A549 (cell line): ENCODE measurements around the gene SETBP1. TPM values are rescaled to one million over a fixed set of nuclear protein-coding genes. Genes with fewer than 3 reads are reported as not detected.

Experiments used
- ATAC-seq, 2 experiments: fragments of 200-7000 bp in 1 of 2; fragments of >200 bp in 1 of 2; cut with Nextera tagmentation in 1 of 2; cut with Tn5 transposase in 1 of 2; 3 replicates each; pipeline versions ENCODE4 v1.8.0 to v1.9.1; 2018 to 2020; ENCODE audit warnings: mild to moderate bottlenecking in 1 of 2, moderate library complexity in 1 of 2
- CTCF ChIA-PET: fragments of 300-600 bp; sonication (Branson Sonifier 250); formaldehyde crosslinking; extraction: SDS; loops from one replicate; lab custom pipeline; 2021; ENCODE audit warnings: antibody characterized with exemption, inconsistent platforms; lab: Yijun Ruan, JAX
- POLR2A ChIA-PET: fragments of 350-600 bp; formaldehyde crosslinking; extraction: SDS; loops from one replicate; lab custom pipeline; 2021; ENCODE audit warnings: antibody characterized with exemption, inconsistent platforms; lab: Yijun Ruan, JAX
- DNase-seq, 2 experiments: peaks; one replicate each; pipeline versions ENCODE4 v3.0.0 to v3.0.0-alpha.2; 2011 to 2016; ENCODE audit warnings: low read depth in 1 of 2, low spot score in 1 of 2
- FAIRE-seq: peaks from 2 replicates; lab custom pipeline; 2011; peaks lifted over from hg19 to GRCh38; lab: Jason Lieb, UNC
- H3K27ac ChIP-seq, 2 experiments: fragments of >200 bp; sonication (Bioruptor Twin); formaldehyde crosslinking; 3 replicates each; pipeline ENCODE4 v1.5.1; 2016 to 2017
- H3K4me1 ChIP-seq: fragments of >200 bp; sonication (Bioruptor Twin); formaldehyde crosslinking; 3 replicates; pipeline ENCODE4 v1.6.1; 2016
- H3K4me2 ChIP-seq: fragments of >200 bp; sonication (Bioruptor Twin); formaldehyde crosslinking; 3 replicates; pipeline ENCODE4 v1.6.1; 2016
- H3K4me3 ChIP-seq: fragments of >200 bp; sonication (Bioruptor Twin); formaldehyde crosslinking; 3 replicates; pipeline ENCODE4 v1.5.1; 2016
- H3K9me3 ChIP-seq: fragments of >200 bp; sonication (Bioruptor Twin); formaldehyde crosslinking; 3 replicates; pipeline ENCODE4 v1.6.1; 2016
- BCL3 ChIP-seq: fragments of >200 bp; sonication (Bioruptor Twin); formaldehyde crosslinking; IDR thresholded peaks from 3 replicates; pipeline ENCODE4 v1.6.1; 2016
- CBX2 ChIP-seq: fragments of 200-600 bp; sonication (generic); IDR thresholded peaks from 2 replicates; pipeline ENCODE4 v1.6.1; 2016; ENCODE audit warnings: low read depth, mild to moderate bottlenecking, borderline replicate concordance
- CEBPB ChIP-seq, 2 experiments: fragments of >200 bp in 1 of 2; sonication (Bioruptor Twin) in 1 of 2; formaldehyde crosslinking in 1 of 2; IDR thresholded peaks; 2 replicates each; pipeline ENCODE4 v1.6.1; 2012 to 2016
- CHD2 ChIP-seq: fragments of 150-350 bp; IDR thresholded peaks from 2 replicates; pipeline ENCODE4 v1.6.1; 2014; ENCODE audit warnings: low read length; ENCODE audit not compliant: partially characterized antibody
- EHMT2 ChIP-seq: fragments of 200-600 bp; sonication (generic); IDR thresholded peaks from 2 replicates; pipeline ENCODE4 v1.6.1; 2016; ENCODE audit warnings: antibody characterized with exemption, low read depth, mild to moderate bottlenecking, moderate library complexity
- GATA3 ChIP-seq: IDR thresholded peaks from 2 replicates; pipeline ENCODE4 v1.6.1; 2012; ENCODE audit warnings: borderline replicate concordance
- HEYL ChIP-seq: fragments of 250-450 bp; sonication (Bioruptor Pico); IDR thresholded peaks from 2 replicates; pipeline ENCODE4 v1.8.0; 2021; ENCODE audit warnings: mild to moderate bottlenecking, moderate library complexity
- JUN ChIP-seq, 2 experiments: fragments of >200 bp; sonication (Bioruptor Twin); formaldehyde crosslinking; IDR thresholded peaks; 2 replicates in 1 of 2; 3 replicates in 1 of 2; pipeline ENCODE4 v1.6.1; 2016 to 2017
- KDM1A ChIP-seq: fragments of 200-600 bp; sonication (generic); IDR thresholded peaks from 2 replicates; pipeline ENCODE4 v1.6.1; 2016; ENCODE audit warnings: low read depth, mild to moderate bottlenecking
- MAZ ChIP-seq: fragments of 150-350 bp; IDR thresholded peaks from 2 replicates; pipeline ENCODE4 v1.6.1; 2014; ENCODE audit warnings: antibody characterized with exemption, low read depth, low read length, borderline replicate concordance
- MYC ChIP-seq: IDR thresholded peaks from 2 replicates; pipeline ENCODE4 v1.6.1; 2012; ENCODE audit warnings: mild to moderate bottlenecking, inconsistent platforms, low read length, improper control_type of control experiment, borderline replicate concordance
- NR3C1 ChIP-seq: fragments of >200 bp; sonication (Bioruptor Twin); formaldehyde crosslinking; IDR thresholded peaks from 3 replicates; pipeline ENCODE4 v1.6.1; 2017
- POLR2AphosphoS2 ChIP-seq: conservative IDR thresholded peaks from 2 replicates; pipeline ENCODE4 v1.6.1; 2012; ENCODE audit warnings: low read length, improper control_type of control experiment, inconsistent platforms
- RAD21 ChIP-seq, 2 experiments: fragments of >200 bp in 1 of 2; sonication (Bioruptor Twin) in 1 of 2; formaldehyde crosslinking in 1 of 2; IDR thresholded peaks in 1 of 2; conservative IDR thresholded peaks in 1 of 2; 2 replicates in 1 of 2; 3 replicates in 1 of 2; pipeline ENCODE4 v1.6.1; 2012 to 2018; ENCODE audit warnings: inconsistent platforms in 1 of 2
- REST ChIP-seq: fragments of 200-600 bp; sonication (generic); IDR thresholded peaks from 2 replicates; pipeline ENCODE4 v1.6.1; 2016; ENCODE audit warnings: antibody characterized with exemption, mild to moderate bottlenecking, moderate library complexity
- RFX5 ChIP-seq: fragments of 450-650 bp; IDR thresholded peaks from 2 replicates; pipeline ENCODE4 v1.7.1; 2014; ENCODE audit warnings: antibody characterized with exemption, mild to moderate bottlenecking, moderate library complexity
- SMC3 ChIP-seq: fragments of >200 bp; sonication (Bioruptor Twin); formaldehyde crosslinking; IDR thresholded peaks from 3 replicates; pipeline ENCODE4 v1.6.1; 2018; ENCODE audit warnings: inconsistent platforms
- ZC3H11A ChIP-seq: fragments of 450-650 bp; IDR thresholded peaks from 2 replicates; pipeline ENCODE4 v1.6.1; 2014; ENCODE audit warnings: antibody characterized with exemption, mild to moderate bottlenecking
- ZFP36 ChIP-seq: fragments of 450-650 bp; IDR thresholded peaks from 2 replicates; pipeline ENCODE4 v1.6.1; 2014; ENCODE audit warnings: borderline replicate concordance; ENCODE audit not compliant: partially characterized antibody
- ZSCAN20 ChIP-seq: fragments of 250-450 bp; sonication (Bioruptor Pico); IDR thresholded peaks from 2 replicates; pipeline ENCODE4 v1.8.0; 2022; ENCODE audit warnings: mild to moderate bottlenecking, moderate library complexity
- WGBS: methylation state at CpG from one replicate; pipeline ENCODE4 v1.1.6; 2017; ENCODE audit errors: missing lambda C conversion rate; 5-methylcytosine and 5-hydroxymethylcytosine counted together
- polyA plus RNA-seq, 4 experiments: library from polyadenylated mRNA; depleted of rRNA in 3 of 4; stranded (reverse); fragments of >200 nt; fragmentation: RNase III in 1 of 4; extraction: RNeasy Plus Mini Kit Qiagen cat#74134 plus additional on column Dnase treatment in 1 of 4; gene quantifications; 2 replicates in 3 of 4; 3 replicates in 1 of 4; pipeline ENCODE4 v1.2.3, GENCODE V29; 2011 to 2017
- TF ChIP-seq, protein P1 (sequence below): fragments of 450-650 bp; IDR thresholded peaks from 2 replicates; pipeline ENCODE4 v1.6.1; 2014; ENCODE audit warnings: antibody characterized with exemption
- TF ChIP-seq, protein P2 (sequence below): fragments of >200 bp; sonication (Bioruptor Twin); formaldehyde crosslinking; IDR thresholded peaks from 2 replicates; pipeline ENCODE4 v1.6.1; 2016

SETBP1 gene
- polyA plus RNA-seq, 2 of the 4 experiments (the other 2 are of a cell fraction) = 0.50 to 1.9 TPM

DNA sequence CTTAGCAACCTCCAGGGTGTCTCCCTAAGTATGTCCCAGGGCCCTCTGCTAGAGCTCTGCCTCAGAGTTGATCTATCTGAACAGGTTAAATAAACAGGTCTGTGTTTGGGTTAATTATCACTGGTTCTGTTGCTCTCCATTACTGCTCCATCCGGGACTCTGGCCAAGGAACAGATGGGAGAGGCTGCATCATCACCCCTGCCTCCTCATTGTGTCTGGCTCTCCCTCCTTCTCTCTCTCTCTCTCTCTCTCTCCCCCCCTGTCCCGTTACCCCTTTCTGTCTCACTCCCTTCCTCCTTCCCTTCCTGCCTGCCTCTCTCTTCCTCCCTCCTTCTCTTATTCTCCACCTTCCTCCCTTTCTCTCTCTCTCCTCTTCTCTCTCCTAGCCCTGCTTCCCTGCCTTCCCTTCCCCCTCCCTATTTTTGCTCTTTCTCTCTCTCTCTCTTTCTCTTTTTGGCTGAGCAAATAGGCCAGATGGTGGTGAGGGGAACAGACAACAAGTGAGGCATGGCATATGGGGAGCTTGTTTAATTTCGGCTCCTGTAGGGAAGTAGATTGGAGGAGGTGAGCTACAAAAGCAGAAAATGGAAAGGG is 62.1 kb downstream of the SETBP1 start:
- no peaks in the 10 kb centered on the region for H3K4me1 ChIP-seq
- ATAC-seq (no peak), FAIRE-seq (no peak), DNase-seq (peak in 1 of 2 experiments; percentile 4)
- CTCF ChIA-PET = interaction anchor here (0.6 kb wide), 1 partner anchor 21 kb away, joined by 3 read pairs; no protein-coding TSS in a partner anchor
- no peak for TF ChIP-seq POLR2AphosphoS2
- TF ChIP-seq, protein P1, sequence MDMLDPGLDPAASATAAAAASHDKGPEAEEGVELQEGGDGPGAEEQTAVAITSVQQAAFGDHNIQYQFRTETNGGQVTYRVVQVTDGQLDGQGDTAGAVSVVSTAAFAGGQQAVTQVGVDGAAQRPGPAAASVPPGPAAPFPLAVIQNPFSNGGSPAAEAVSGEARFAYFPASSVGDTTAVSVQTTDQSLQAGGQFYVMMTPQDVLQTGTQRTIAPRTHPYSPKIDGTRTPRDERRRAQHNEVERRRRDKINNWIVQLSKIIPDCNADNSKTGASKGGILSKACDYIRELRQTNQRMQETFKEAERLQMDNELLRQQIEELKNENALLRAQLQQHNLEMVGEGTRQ = no peak
- no peak for TF ChIP-seq MAZ
- no peak for TF ChIP-seq NR3C1
- TF ChIP-seq ZSCAN20 (CRISPR knock-in tag) = no peak
- no peak for TF ChIP-seq RAD21 (conservative IDR thresholded peaks at IDR 0.05 in 1 of 2, IDR thresholded peaks at IDR 0.05 in 1 of 2)
- no peak for TF ChIP-seq RFX5
- POLR2A ChIA-PET = no interaction called here
- no peaks in the 10 kb centered on the region for H3K9me3 ChIP-seq
- no peak overlapping the region for H3K27ac ChIP-seq
- no peak overlapping the region for H3K4me3 ChIP-seq
- 30% methylated on average over 2 of the region's 3 CpGs for WGBS
- peak overlapping the region; percentile 28; the same call in 1 of the 3 replicates for H3K4me2 ChIP-seq

GRCh38 chr18:44743631-44744030 is 62.9 kb downstream of the SETBP1 start:
- Histone ChIP-seq H3K4me1 (no peaks in the 10 kb centered on the region), H3K4me2 (no peak overlapping the region), H3K9me3 (no peaks in the 10 kb centered on the region), H3K27ac (no peak overlapping the region)
- ChIA-PET CTCF (interaction anchor here (0.6 kb wide), 1 partner anchor 22 kb away, joined by 3 read pairs; no protein-coding TSS in a partner anchor), POLR2A (no interaction called here)
- ATAC-seq (no peak), DNase-seq (no peak), FAIRE-seq (no peak)
- WGBS = 60% methylated on average over 2 of the region's 2 CpGs
- no peak for TF ChIP-seq BCL3
- TF ChIP-seq HEYL (CRISPR knock-in tag) = no peak
- TF ChIP-seq REST = no peak
- TF ChIP-seq POLR2AphosphoS2 = no peak
- TF ChIP-seq RAD21 (conservative IDR thresholded peaks at IDR 0.05 in 1 of 2, IDR thresholded peaks at IDR 0.05 in 1 of 2) = no peak
- TF ChIP-seq MYC = no peak
- TF ChIP-seq KDM1A = no peak
- TF ChIP-seq ZC3H11A = no peak
- TF ChIP-seq EHMT2 = no peak
- TF ChIP-seq CEBPB (IDR thresholded peaks at IDR 0.05) = no peak
- TF ChIP-seq, protein P1 = no peak
- no peak for TF ChIP-seq GATA3
- no peak for TF ChIP-seq SMC3
- no peak for TF ChIP-seq CHD2
- no peak for TF ChIP-seq JUN (IDR thresholded peaks at IDR 0.05)
- TF ChIP-seq, protein P2, sequence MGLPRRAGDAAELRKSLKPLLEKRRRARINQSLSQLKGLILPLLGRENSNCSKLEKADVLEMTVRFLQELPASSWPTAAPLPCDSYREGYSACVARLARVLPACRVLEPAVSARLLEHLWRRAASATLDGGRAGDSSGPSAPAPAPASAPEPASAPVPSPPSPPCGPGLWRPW = no peak
- TF ChIP-seq CBX2 = no peak
- TF ChIP-seq ZFP36 = no peak
- TF ChIP-seq, all 56 proteins: peak for 0
- no peak overlapping the region for H3K4me3 ChIP-seq
